ENCODE data around the gene HMOX2.

- TF ChIP-seq, protein P1, sequence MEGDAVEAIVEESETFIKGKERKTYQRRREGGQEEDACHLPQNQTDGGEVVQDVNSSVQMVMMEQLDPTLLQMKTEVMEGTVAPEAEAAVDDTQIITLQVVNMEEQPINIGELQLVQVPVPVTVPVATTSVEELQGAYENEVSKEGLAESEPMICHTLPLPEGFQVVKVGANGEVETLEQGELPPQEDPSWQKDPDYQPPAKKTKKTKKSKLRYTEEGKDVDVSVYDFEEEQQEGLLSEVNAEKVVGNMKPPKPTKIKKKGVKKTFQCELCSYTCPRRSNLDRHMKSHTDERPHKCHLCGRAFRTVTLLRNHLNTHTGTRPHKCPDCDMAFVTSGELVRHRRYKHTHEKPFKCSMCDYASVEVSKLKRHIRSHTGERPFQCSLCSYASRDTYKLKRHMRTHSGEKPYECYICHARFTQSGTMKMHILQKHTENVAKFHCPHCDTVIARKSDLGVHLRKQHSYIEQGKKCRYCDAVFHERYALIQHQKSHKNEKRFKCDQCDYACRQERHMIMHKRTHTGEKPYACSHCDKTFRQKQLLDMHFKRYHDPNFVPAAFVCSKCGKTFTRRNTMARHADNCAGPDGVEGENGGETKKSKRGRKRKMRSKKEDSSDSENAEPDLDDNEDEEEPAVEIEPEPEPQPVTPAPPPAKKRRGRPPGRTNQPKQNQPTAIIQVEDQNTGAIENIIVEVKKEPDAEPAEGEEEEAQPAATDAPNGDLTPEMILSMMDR (conservative IDR thresholded peaks at IDR 0.05 in 1 of 2, IDR thresholded peaks at IDR 0.05 in 1 of 2; ENCODE audit: extremely low read depth in 1 of 2, insufficient read depth in 1 of 2, low read depth in 1 of 2, low read length in 2 of 2) = no peak
- TF ChIP-seq EZH2 (IDR thresholded peaks at IDR 0.05; ENCODE audit: borderline replicate concordance, low read length) = no peak
These were observed 59.5 kb downstream of the HMOX2 start for GRCh38 chr16:4535627-4536108.

Data from mammary epithelial cell (primary cell).